SKM-1 (cell line): ENCODE data around the gene LYPD6B.

Experiments used
- DNase-seq: peaks from one replicate; lab custom pipeline; 2025; ENCODE audit not compliant: unreplicated experiment; lab: John Stamatoyannopoulos, UW

Gene LYPD6B, protein sequence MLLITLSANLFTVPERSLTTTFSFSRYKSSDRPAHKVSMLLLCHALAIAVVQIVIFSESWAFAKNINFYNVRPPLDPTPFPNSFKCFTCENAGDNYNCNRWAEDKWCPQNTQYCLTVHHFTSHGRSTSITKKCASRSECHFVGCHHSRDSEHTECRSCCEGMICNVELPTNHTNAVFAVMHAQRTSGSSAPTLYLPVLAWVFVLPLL

DNA sequence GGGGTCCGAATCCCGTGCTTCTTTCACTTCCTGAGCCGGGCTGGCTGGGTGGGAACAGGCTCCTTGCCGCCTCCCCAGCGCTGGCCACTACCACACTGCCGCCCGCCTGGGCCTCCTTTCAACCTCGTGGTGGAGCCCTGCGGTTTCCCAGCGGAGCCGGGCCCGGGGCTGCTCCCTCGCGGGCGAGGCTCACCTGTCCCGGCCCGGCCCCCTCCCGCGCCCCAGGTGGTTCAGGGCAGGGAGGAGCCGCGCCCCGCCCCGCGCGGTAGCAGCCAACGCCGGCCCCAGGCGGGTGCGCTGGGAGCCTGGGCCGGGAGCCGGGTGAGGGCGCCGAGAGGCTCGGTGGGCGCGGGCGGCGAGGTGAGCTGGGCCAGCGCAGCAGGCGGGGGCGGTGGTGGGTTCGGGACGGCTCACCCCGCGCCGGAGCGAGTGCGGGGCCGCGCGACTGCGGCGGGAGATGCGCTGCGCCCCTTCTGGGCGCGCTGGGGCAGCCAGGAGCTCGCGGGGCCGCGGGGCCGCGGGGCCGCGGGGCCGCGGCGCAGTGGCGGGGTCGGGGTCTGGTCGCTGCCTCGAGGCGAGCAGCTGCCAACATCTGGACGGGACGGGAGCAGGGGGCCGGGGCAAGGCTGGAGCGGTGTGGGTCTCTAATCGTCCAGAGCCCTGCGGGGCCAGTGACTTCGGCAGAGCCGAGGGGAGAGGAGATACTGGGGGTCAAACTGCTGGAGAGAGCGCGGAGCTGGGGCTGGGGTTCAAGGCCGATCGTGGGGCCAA is at the start of gene LYPD6B:
Gene LYPD6B, plus strand, starts transcription at position 258 of the 771 bp plus-strand sequence. CDS start 92,250 bp downstream, outside the sequence.
- no peak for DNase-seq

GRCh38 chr2:148989882-148990493 is 48.5 kb upstream of the LYPD6B start:
- peak; percentile 74 for DNase-seq

GRCh38 chr2:148990968-148991367 is 47.5 kb upstream of the LYPD6B start:
- no peak for DNase-seq

GRCh38 chr2:148992448-148992847 is 46.1 kb upstream of the LYPD6B start:
- no peak for DNase-seq

DNA sequence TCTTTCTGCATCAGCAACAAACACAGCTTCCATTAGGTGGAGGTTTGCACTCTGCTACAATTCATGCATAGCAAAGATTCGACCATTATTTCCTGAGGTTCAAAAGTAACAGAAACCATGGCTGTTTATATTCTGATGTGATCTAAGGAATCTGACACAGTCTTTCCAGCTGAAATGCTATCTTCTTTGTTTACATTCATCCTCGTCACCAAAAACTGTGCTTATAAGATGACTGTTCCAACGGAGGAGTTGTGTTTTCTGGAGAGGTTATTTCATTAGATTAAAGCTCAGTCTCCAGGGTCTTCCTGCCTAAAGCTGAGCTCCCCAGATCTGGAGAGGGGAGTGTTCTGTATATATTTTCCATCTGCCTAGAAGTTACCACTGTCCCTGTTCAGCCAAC is 45.1 kb upstream of the LYPD6B start:
- no peak for DNase-seq

DNA sequence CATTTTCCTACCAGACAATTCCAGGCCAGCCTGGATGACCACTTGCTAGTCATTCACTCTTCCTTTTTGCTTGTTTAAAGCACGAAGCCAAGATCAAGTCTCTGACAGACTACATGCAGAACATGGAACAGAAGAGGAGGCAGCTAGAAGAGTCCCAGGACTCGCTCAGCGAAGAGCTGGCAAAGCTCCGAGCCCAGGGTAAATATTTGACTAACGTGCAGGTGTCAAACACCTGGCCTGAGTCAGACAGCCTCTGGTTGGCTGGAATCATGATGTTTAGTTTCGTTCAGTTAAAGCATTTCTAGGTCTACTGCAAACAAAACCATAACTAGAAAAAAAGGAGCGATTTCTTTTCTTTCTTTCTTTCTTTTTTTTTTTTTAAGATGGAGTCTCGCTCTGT is 44.2 kb upstream of the LYPD6B start:
- DNase-seq: no peak

- no peak for DNase-seq
Measured at GRCh38 chr2:148996805-148997204, 41.7 kb upstream of the LYPD6B start.

- no peak for DNase-seq
Measured at GRCh38 chr2:148998165-148998830, 40.2 kb upstream of the LYPD6B start.

GRCh38 chr2:148998831-148999200 is 39.7 kb upstream of the LYPD6B start:
- DNase-seq: no peak

DNA sequence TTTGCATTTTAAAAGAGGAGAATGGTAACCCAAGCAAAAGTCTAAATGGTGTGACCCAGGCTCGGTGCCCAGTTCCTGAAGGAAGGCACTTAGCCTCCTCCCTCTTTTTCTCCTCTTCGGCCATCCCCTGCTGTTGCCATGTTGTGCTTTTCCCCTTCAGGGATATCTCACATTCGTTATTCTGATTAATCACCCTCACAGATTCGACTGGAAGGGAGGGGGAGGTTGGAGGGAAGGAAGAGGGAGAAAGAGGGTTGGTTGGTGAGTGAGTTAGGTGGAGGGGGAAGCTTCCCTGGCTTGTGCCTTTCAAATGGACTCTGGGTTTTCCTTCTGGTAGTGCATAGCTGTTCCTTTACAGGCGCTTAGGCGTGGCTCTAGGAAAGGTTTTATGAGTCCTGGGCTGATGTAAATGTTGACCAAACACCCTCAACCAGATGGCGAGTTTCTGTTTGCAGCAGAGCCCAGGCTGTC is 39.0 kb upstream of the LYPD6B start:
- DNase-seq: no peak

DNA sequence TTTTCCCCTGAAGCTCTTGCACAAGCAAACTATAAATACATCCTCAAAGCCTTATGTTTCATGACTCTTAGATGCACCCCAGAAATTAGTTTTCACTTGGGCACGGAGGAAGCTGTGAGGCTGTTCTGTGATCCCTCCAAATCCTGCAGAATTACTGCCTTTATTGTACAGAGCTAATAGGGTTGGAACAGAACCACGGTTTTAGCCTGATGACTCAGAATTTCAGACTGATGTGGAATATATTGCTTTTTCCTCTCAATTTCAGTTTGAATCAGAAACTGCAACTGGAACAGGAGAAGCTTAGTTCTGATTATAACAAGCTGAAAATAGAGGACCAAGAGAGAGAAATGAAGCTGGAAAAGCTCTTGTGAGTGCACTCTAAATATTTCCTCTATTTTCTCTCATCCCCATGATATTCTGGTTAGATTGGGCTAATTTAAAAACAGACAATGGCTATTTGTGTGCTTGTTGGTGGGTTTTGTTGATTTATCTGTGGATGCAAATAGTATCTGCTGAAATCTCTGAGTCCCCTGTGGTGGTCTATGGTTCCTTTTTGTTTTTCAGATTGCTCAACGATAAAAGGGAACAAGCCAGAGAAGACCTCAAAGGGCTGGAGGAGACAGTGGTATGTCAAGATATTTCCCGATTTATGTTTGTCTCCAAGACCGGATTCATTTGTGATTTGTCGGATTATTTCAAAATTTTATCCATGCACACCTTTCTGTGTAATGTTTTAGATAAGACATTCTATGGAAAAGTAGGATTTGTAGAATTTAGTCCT is 38.2 kb upstream of the LYPD6B start:
- no peak for DNase-seq

GRCh38 chr2:149001496-149001895 is 37.0 kb upstream of the LYPD6B start:
- no peak for DNase-seq

DNA sequence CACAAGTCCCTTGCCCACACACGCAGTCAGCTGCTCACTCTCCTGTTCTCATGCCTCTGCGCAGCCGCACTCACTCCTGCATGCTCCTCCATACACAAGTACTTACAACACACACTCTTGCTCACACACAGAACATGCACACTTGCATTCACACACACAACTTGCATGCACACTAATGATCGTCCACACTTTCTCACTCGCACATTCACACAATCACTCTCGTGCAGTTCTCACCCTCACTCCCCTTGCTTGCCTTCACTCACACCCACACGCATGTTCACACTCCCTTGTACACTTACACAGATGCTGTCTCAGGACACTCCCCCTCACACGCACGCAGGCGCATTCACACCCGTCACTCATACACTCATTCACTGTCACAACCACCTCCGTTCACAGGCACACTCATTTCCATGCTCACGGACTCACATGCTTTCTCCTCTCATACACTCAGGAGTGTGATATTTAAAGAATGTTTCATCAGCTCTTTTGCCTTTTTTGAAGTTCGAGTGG is 36.1 kb upstream of the LYPD6B start:
- DNase-seq: no peak

- no peak for DNase-seq
Measured at GRCh38 chr2:149002891-149003740, 35.4 kb upstream of the LYPD6B start.

GRCh38 chr2:149004836-149005235 is 33.7 kb upstream of the LYPD6B start:
- no peak for DNase-seq

- no peak for DNase-seq
Measured at GRCh38 chr2:149005471-149006077, 32.9 kb upstream of the LYPD6B start.

- DNase-seq: no peak
Measured at GRCh38 chr2:149006883-149007543, 31.5 kb upstream of the LYPD6B start.

GRCh38 chr2:149008381-149008780 is 30.1 kb upstream of the LYPD6B start:
- no peak for DNase-seq
